H1 (cell line): ENCODE measurements around the gene OR52N5. TPM values are rescaled to one million over a fixed set of nuclear protein-coding genes. Genes with fewer than 3 reads are reported as not detected.

Experiments
- ASH2L ChIP-seq: fragments of 200-600, 300-600 bp; sonication (generic); IDR thresholded peaks from one replicate; pipeline ENCODE4 v1.7.1; 2017; ENCODE audit warnings: low read length
- BACH1 ChIP-seq: IDR thresholded peaks from 2 replicates; pipeline ENCODE4 v1.6.1; 2012; ENCODE audit warnings: low read length, improper control_type of control experiment
- CBX5 ChIP-seq: fragments of 300-800, 300-1000 bp; sonication (generic); IDR thresholded peaks from 2 replicates; pipeline ENCODE4 v1.7.1; 2016; ENCODE audit warnings: antibody characterized with exemption, low read length, low read depth
- CEBPB ChIP-seq: IDR thresholded peaks from 2 replicates; pipeline ENCODE4 v1.6.1; 2012; ENCODE audit warnings: low read depth, low read length
- CTBP2 ChIP-seq: IDR thresholded peaks from 2 replicates; pipeline ENCODE4 v1.7.0; 2011; ENCODE audit warnings: borderline replicate concordance, mild to moderate bottlenecking, moderate library complexity, mixed read lengths, low read length; ENCODE audit not compliant: insufficient read depth, insufficient read length
- EZH2 ChIP-seq: fragments of 200-600 bp; sonication (generic); IDR thresholded peaks from 2 replicates; pipeline ENCODE4 v1.7.1; 2012; ENCODE audit warnings: low read depth, mild to moderate bottlenecking, moderate library complexity, low read length, inconsistent platforms; ENCODE audit not compliant: severe bottlenecking
- GTF2F1 ChIP-seq: IDR thresholded peaks from 2 replicates; pipeline ENCODE4 v1.6.1; 2012; ENCODE audit warnings: low read depth, low read length, improper control_type of control experiment, borderline replicate concordance
- SIRT6 ChIP-seq: IDR thresholded peaks from one replicate; pipeline ENCODE4 v1.7.1; 2012; ENCODE audit warnings: low read length, inconsistent platforms
- ZNF274 ChIP-seq: IDR thresholded peaks from 2 replicates; pipeline ENCODE4 v1.7.0; 2012; ENCODE audit warnings: low read length, borderline replicate concordance; ENCODE audit errors: extremely low read depth
- polyA plus RNA-seq, 7 experiments: library from polyadenylated mRNA; depleted of rRNA in 3 of 7; stranded (reverse) in 5 of 7; unstranded in 2 of 7; fragments of >200 nt in 5 of 7; fragments of 200-250 nt in 2 of 7; gene quantifications; 1 replicate in 5 of 7; 2 replicates in 1 of 7; 4 replicates in 1 of 7; pipeline versions ENCODE4 v1.2.1 to v1.2.3, GENCODE V29; 2011 to 2013; ENCODE audit warnings: missing spikeins in 2 of 7, mixed read lengths in 2 of 7
- total RNA-seq: library from RNA; stranded (reverse); fragmentation: NEBNext Ultra II Directional; extraction: Animal tissue kit (Norgen Biotek cat#: 25700); gene quantifications from 2 replicates; pipeline ENCODE4 v1.2.1, GENCODE V29; 2021
- TF ChIP-seq, protein P1 (sequence below), 3 experiments: IDR thresholded peaks; 1 replicate in 2 of 3; 2 replicates in 1 of 3; pipeline versions ENCODE4 v1.5.1 to v1.6.1; 2011; ENCODE audit warnings: low read length in 3 of 3, mild to moderate bottlenecking in 3 of 3, inconsistent platforms in 2 of 3, low read depth in 1 of 3, moderate library complexity in 1 of 3; ENCODE audit not compliant: insufficient read depth in 1 of 3; ENCODE audit errors: control extremely low read depth in 1 of 3

The OR52N5 gene
- total and polyA plus RNA-seq, 2 of the 8 experiments (the other 6 are each of a cell fraction or from before 2014, with no cell fraction given), result 0.12 TPM; not detected in 1

DNA sequence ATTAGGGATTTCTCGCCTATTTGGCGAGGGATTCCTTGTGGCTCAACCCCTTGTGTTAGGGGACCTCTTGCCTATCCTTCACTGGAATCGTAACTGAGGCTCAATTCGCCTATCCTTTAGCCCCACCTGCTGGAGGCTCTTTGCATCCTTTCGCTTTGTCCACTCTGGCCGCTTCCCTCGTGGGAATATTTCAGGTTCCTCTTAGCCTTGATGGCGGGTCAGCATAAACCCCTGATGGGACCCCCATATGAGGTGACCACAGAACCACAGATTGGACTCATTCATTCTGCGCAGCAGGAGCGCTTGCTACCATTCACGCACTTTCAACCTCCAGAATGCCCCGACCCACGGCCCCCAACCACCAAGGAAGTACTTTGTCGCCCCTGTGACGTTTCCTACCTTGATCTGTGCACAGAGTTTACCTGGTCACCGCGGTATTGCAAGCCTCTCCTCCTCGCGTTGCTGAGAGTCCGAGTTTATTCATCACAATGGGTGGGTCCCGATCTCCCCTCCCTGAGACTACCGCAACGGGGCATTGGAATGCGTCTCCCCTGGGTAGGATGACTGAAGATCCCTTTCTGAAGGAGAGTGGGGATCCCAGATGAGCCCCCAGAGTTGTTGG, 25.5 kb upstream of the OR52N5 start, which contains the start of gene OR52N2 (continued):
- TF ChIP-seq SIRT6 (no peak), CEBPB (no peak), EZH2 (no peak), ZNF274 (no peak), CTBP2 (no peak), ASH2L (peak; percentile 76), BACH1 (no peak; the same call in none of the 2 replicates), GTF2F1 (no peak), CBX5 (no peak)
- TF ChIP-seq, protein P1, sequence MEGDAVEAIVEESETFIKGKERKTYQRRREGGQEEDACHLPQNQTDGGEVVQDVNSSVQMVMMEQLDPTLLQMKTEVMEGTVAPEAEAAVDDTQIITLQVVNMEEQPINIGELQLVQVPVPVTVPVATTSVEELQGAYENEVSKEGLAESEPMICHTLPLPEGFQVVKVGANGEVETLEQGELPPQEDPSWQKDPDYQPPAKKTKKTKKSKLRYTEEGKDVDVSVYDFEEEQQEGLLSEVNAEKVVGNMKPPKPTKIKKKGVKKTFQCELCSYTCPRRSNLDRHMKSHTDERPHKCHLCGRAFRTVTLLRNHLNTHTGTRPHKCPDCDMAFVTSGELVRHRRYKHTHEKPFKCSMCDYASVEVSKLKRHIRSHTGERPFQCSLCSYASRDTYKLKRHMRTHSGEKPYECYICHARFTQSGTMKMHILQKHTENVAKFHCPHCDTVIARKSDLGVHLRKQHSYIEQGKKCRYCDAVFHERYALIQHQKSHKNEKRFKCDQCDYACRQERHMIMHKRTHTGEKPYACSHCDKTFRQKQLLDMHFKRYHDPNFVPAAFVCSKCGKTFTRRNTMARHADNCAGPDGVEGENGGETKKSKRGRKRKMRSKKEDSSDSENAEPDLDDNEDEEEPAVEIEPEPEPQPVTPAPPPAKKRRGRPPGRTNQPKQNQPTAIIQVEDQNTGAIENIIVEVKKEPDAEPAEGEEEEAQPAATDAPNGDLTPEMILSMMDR (IDR thresholded peaks at IDR 0.05; ENCODE audit: control extremely low read depth in 1 of 3, insufficient read depth in 1 of 3, low read depth in 1 of 3, low read length in 3 of 3), result peak; percentile 71 to 93 (median 76)
